WTC11 (cell line): ENCODE data around the gene INTS11. TPM values are rescaled to one million over a fixed set of nuclear protein-coding genes. Genes with fewer than 3 reads are reported as not detected.
A peak's percentile ranks its signal among the peaks of the same experiment; 100 is the strongest.

Source experiments
- ATAC-seq: fragments of 200-7000 bp; cut with Tn5 transposase; 2 replicates; pipeline ENCODE4 v1.10.0; 2021; ENCODE audit warnings: mild to moderate bottlenecking, moderate library complexity
- CTCF ChIA-PET: fragments of 300-600 bp; sonication (Branson Sonifier 250); formaldehyde crosslinking; loops from one replicate; lab custom pipeline; 2021; ENCODE audit warnings: antibody characterized with exemption; lab: Charles Lee
- POLR2A ChIA-PET: fragments of 350-600 bp; sonication (Branson Sonifier 250); formaldehyde crosslinking; loops from one replicate; lab custom pipeline; 2021; ENCODE audit warnings: antibody characterized with exemption; lab: Charles Lee
- DNase-seq: peaks from one replicate; pipeline ENCODE4 v3.0.0; 2021; ENCODE audit warnings: low spot score
- H3K27ac Mint-ChIP-seq: 2 replicates; pipeline ENCODE4 v1.8.0; 2021; ENCODE audit warnings: mixed read lengths
- H3K27me3 Mint-ChIP-seq: 2 replicates; pipeline ENCODE4 v1.8.0; 2021; ENCODE audit warnings: low read depth, mild to moderate bottlenecking, moderate library complexity, mixed read lengths
- H3K36me3 Mint-ChIP-seq: 2 replicates; pipeline ENCODE4 v1.8.0; 2021; ENCODE audit warnings: mixed read lengths
- H3K4me1 Mint-ChIP-seq: 2 replicates; pipeline ENCODE4 v1.8.0; 2022; ENCODE audit warnings: mixed read lengths
- H3K4me3 Mint-ChIP-seq: 2 replicates; pipeline ENCODE4 v1.8.0; 2021; ENCODE audit warnings: mild to moderate bottlenecking, moderate library complexity, mixed read lengths
- H3K9me3 Mint-ChIP-seq: 2 replicates; pipeline ENCODE4 v1.8.0; 2021; ENCODE audit warnings: mixed read lengths
- ARID4B ChIP-seq: sonication (generic); formaldehyde crosslinking; IDR thresholded peaks from 2 replicates; pipeline ENCODE4 v1.8.0; 2023; ENCODE audit warnings: missing genetic modification reagents, mild to moderate bottlenecking, borderline replicate concordance
- CREM ChIP-seq: sonication (generic); formaldehyde crosslinking; IDR thresholded peaks from 2 replicates; pipeline ENCODE4 v1.8.1; 2022; ENCODE audit warnings: mild to moderate bottlenecking, missing genetic modification reagents, moderate library complexity
- E2F5 ChIP-seq: sonication (generic); formaldehyde crosslinking; IDR thresholded peaks from 2 replicates; pipeline ENCODE4 v1.8.1; 2022; ENCODE audit warnings: mild to moderate bottlenecking, moderate library complexity, missing genetic modification reagents
- IRF1 ChIP-seq: sonication (generic); formaldehyde crosslinking; IDR thresholded peaks from 2 replicates; pipeline ENCODE4 v1.8.0; 2023; ENCODE audit warnings: missing genetic modification reagents
- KAT7 ChIP-seq: sonication (generic); formaldehyde crosslinking; IDR thresholded peaks from 2 replicates; pipeline ENCODE4 v1.8.1; 2023; ENCODE audit warnings: missing genetic modification reagents, mild to moderate bottlenecking, borderline replicate concordance
- MXD4 ChIP-seq: fragments of 250-450 bp; sonication (Bioruptor Pico); IDR thresholded peaks from 2 replicates; pipeline ENCODE4 v1.8.0; 2021; ENCODE audit warnings: mild to moderate bottlenecking, moderate library complexity, borderline replicate concordance
- NR3C1 ChIP-seq: sonication (generic); formaldehyde crosslinking; conservative IDR thresholded peaks from 2 replicates; pipeline ENCODE4 v1.8.1; 2023; ENCODE audit warnings: low read depth, mild to moderate bottlenecking, missing genetic modification reagents
- RELA ChIP-seq: sonication (generic); formaldehyde crosslinking; IDR thresholded peaks from 2 replicates; pipeline ENCODE4 v1.8.1; 2022; ENCODE audit warnings: missing genetic modification reagents, mild to moderate bottlenecking, borderline replicate concordance
- SOX15 ChIP-seq: fragments of 250-450 bp; sonication (Bioruptor Pico); IDR thresholded peaks from 2 replicates; pipeline ENCODE4 v1.9.0; 2021; ENCODE audit warnings: mild to moderate bottlenecking
- SP1 ChIP-seq: sonication (generic); formaldehyde crosslinking; conservative IDR thresholded peaks from 2 replicates; pipeline ENCODE4 v1.8.1; 2022; ENCODE audit warnings: missing genetic modification reagents
- TEAD4 ChIP-seq: sonication (generic); formaldehyde crosslinking; IDR thresholded peaks from 2 replicates; pipeline ENCODE4 v1.8.0; 2022; ENCODE audit warnings: mild to moderate bottlenecking, missing genetic modification reagents
- TP53 ChIP-seq: sonication (generic); formaldehyde crosslinking; IDR thresholded peaks from 2 replicates; pipeline ENCODE4 v1.8.1; 2023; ENCODE audit warnings: mild to moderate bottlenecking, missing genetic modification reagents
- ZNF121 ChIP-seq: sonication (generic); formaldehyde crosslinking; IDR thresholded peaks from 2 replicates; pipeline ENCODE4 v1.8.0; 2023; ENCODE audit warnings: missing genetic modification reagents
- ZNF263 ChIP-seq: sonication (generic); formaldehyde crosslinking; IDR thresholded peaks from 2 replicates; pipeline ENCODE4 v1.8.1; 2022; ENCODE audit warnings: low read depth, mild to moderate bottlenecking, moderate library complexity, missing genetic modification reagents
- total RNA-seq: library from RNA; stranded (reverse); gene quantifications from 3 replicates; pipeline ENCODE4 v1.2.3, GENCODE V29; 2021
- TF ChIP-seq, protein P1 (sequence below): sonication (generic); formaldehyde crosslinking; IDR thresholded peaks from 2 replicates; pipeline ENCODE4 v1.8.1; 2023; ENCODE audit warnings: mild to moderate bottlenecking, missing genetic modification reagents
- TF ChIP-seq, protein P2 (sequence below): sonication (generic); formaldehyde crosslinking; IDR thresholded peaks from 2 replicates; pipeline ENCODE4 v1.8.0; 2022; ENCODE audit warnings: mild to moderate bottlenecking, missing genetic modification reagents
- TF ChIP-seq, protein P3 (sequence below): sonication (generic); formaldehyde crosslinking; IDR thresholded peaks from 2 replicates; pipeline ENCODE4 v1.8.0; 2022; ENCODE audit warnings: mild to moderate bottlenecking, missing genetic modification reagents

Gene INTS11
- total RNA-seq, 1 experiment from 2014 or later: 170 TPM

DNA sequence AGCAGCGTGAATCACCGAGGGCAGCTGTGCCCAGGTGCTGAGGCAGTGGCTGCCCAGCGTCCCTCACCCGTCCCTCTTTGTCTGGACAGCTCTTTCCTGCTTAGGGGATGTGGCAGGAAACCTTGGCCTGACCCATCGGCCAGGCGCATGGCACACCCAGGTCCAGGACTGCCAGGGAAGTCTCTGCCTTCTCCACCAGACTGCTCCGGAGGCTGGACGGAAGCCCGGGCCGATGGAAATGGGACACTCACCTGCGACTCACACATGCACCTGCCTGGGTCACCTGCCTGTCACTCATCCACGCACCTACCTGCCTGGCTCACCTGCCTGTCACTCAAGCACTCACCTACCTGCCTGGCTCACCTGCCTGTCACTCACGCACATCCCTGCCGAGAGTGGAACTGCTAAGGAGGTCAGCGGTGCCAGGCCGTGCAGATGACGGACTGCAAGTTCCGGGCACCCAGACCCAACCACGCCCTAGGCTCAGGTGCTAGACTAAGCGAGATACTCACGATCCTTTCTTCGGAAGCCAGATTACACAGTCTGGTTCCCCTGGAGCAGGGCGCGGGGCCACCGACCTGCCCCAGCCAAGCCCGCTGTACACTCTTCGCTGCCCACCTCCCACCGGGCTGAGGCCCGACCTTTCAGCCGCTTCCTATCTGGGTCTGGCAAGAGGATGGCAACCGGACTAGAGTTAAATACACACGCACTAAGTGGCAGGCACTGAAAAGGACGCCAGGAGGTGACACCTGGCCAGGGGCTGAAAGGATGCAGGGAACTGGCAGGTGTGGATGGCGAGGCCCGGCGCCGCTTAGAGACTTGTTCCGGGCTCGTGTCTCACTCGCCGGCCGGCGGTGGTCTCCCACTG lies 51.9 kb downstream of the INTS11 start:
- POLR2A ChIA-PET: interaction anchor here (0.7 kb wide), 1 partner anchor 431 kb away, joined by 5 read pairs; no protein-coding TSS in a partner anchor
- peak; percentile 11 for DNase-seq

GRCh38 chr1:1270813-1271212 lies 53.6 kb downstream of the INTS11 start:
- Mint-ChIP-seq H3K27ac (peak overlapping the region; percentile 46), H3K9me3 (no peaks in the 10 kb centered on the region), H3K36me3 (peaks cover 17% of the 10 kb centered on the region), H3K4me1 (peaks cover 23% of the 10 kb centered on the region), H3K4me3 (peak overlapping the region; percentile 55; the same call in 1 of the 2 replicates), H3K27me3 (no peaks in the 10 kb centered on the region)
- ChIA-PET POLR2A (no interaction called here), CTCF (interaction anchor here (1.6 kb wide), 1 partner anchor 21 kb away, joined by 4 read pairs; no protein-coding TSS in a partner anchor)
- DNase-seq (no peak), ATAC-seq (no peak)
- TF ChIP-seq TP53 (CRISPR knock-in tag): no peak
- no peak for TF ChIP-seq TEAD4 (CRISPR knock-in tag)
- TF ChIP-seq, protein P1, sequence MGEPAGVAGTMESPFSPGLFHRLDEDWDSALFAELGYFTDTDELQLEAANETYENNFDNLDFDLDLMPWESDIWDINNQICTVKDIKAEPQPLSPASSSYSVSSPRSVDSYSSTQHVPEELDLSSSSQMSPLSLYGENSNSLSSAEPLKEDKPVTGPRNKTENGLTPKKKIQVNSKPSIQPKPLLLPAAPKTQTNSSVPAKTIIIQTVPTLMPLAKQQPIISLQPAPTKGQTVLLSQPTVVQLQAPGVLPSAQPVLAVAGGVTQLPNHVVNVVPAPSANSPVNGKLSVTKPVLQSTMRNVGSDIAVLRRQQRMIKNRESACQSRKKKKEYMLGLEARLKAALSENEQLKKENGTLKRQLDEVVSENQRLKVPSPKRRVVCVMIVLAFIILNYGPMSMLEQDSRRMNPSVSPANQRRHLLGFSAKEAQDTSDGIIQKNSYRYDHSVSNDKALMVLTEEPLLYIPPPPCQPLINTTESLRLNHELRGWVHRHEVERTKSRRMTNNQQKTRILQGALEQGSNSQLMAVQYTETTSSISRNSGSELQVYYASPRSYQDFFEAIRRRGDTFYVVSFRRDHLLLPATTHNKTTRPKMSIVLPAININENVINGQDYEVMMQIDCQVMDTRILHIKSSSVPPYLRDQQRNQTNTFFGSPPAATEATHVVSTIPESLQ (CRISPR knock-in tag): no peak
- no peak for TF ChIP-seq SP1 (CRISPR knock-in tag)
- TF ChIP-seq NR3C1 (CRISPR knock-in tag): no peak
- no peak for TF ChIP-seq ZNF121
- TF ChIP-seq, protein P2, sequence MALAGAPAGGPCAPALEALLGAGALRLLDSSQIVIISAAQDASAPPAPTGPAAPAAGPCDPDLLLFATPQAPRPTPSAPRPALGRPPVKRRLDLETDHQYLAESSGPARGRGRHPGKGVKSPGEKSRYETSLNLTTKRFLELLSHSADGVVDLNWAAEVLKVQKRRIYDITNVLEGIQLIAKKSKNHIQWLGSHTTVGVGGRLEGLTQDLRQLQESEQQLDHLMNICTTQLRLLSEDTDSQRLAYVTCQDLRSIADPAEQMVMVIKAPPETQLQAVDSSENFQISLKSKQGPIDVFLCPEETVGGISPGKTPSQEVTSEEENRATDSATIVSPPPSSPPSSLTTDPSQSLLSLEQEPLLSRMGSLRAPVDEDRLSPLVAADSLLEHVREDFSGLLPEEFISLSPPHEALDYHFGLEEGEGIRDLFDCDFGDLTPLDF: no peak

More for the DNA sequence above, 51.9 kb downstream of the INTS11 start:
- CTCF ChIA-PET: interaction anchor here (1.1 to 2.2 kb wide), 5 partner anchors 8 to 150 kb away, joined by 4 to 25 read pairs (median 4); no protein-coding TSS in a partner anchor
- Mint-ChIP-seq H3K4me1 (peaks cover 23% of the 10 kb centered on the region), H3K9me3 (no peaks in the 10 kb centered on the region), H3K27ac (peak overlapping the region; percentile 63), H3K4me3 (peak overlapping the region; percentile 84), H3K36me3 (peaks cover 9% of the 10 kb centered on the region), H3K27me3 (no peaks in the 10 kb centered on the region)
- TF ChIP-seq E2F5 (CRISPR knock-in tag): no peak
- TF ChIP-seq IRF1 (CRISPR knock-in tag): 0 out of 2 replicates have a peak, but pooled peaks have one; percentile 14
- TF ChIP-seq, protein P3, sequence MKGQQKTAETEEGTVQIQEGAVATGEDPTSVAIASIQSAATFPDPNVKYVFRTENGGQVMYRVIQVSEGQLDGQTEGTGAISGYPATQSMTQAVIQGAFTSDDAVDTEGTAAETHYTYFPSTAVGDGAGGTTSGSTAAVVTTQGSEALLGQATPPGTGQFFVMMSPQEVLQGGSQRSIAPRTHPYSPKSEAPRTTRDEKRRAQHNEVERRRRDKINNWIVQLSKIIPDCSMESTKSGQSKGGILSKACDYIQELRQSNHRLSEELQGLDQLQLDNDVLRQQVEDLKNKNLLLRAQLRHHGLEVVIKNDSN (CRISPR knock-in tag): no peak
- TF ChIP-seq RELA (CRISPR knock-in tag): peak; percentile 79; the same call in 1 of the 2 replicates
- ATAC-seq: no peak

DNA sequence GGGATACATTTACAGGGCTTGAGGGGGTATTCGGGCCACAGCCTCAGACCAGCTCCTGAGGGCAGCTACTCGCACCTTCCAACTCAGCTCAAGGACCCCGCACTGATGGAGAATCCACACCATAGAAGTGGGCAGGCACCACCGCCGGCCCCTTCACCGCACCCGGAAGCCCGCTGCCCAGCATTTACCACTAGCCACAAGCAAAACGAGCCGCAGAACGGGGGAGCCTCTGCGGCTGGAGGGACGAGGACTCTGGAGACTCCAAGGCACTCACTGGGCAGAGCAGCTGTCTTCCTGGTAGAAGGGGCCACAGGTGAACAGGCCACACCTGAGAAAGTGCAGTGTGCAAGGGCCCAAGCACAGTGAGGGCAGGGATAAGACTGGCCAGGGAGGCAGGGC lies 56.2 kb downstream of the INTS11 start:
- no peak for DNase-seq
- no peaks in the 10 kb centered on the region for H3K27me3 Mint-ChIP-seq
- no peak for ATAC-seq
- TF ChIP-seq ZNF263: no peak
- TF ChIP-seq MXD4 (CRISPR knock-in tag): no peak
- TF ChIP-seq ARID4B: no peak
- TF ChIP-seq SOX15: no peak
- no peak for TF ChIP-seq CREM (CRISPR knock-in tag)
- TF ChIP-seq KAT7 (CRISPR knock-in tag): no peak
- peaks cover 20% of the 10 kb centered on the region for H3K4me1 Mint-ChIP-seq
- peaks cover 22% of the 10 kb centered on the region for H3K36me3 Mint-ChIP-seq
- no peak overlapping the region for H3K4me3 Mint-ChIP-seq
- CTCF ChIA-PET: interaction anchor here (0.6 kb wide), 1 partner anchor 59 kb away, joined by 3 read pairs; no protein-coding TSS in a partner anchor
- no peaks in the 10 kb centered on the region for H3K9me3 Mint-ChIP-seq
- POLR2A ChIA-PET: interaction anchor here (0.6 kb wide), 1 partner anchor 21 kb away, joined by 4 read pairs; no protein-coding TSS in a partner anchor
- H3K27ac Mint-ChIP-seq: no peak overlapping the region
